ENCODE data around the gene GALM.

Gene GALM

GRCh38 chr2:38665854-38666555 lies at the start of gene GALM:
Gene GALM, plus strand, starts transcription at chr2:38666114. Its CDS starts 48 bp downstream, at chr2:38666162.
- TF ChIP-seq CTCF (IDR thresholded peaks at IDR 0.05; ENCODE audit: insufficient read depth, low read length, poor library complexity, severe bottlenecking) (no peak), EZH2phosphoT487 (conservative IDR thresholded peaks at IDR 0.05; ENCODE audit: low read length) (no peak)
- Histone ChIP-seq H3K27ac (ENCODE audit: low read depth, low read length) (no peak within 1 kb of the TSS), H3K36me3 (ENCODE audit: low read length) (no peaks in the 10 kb centered on the region), H3K79me2 (ENCODE audit: insufficient read depth, low read length) (no peaks in the 10 kb centered on the region), H3F3A (ENCODE audit: insufficient read depth) (no peaks in the 10 kb centered on the region), H2AFZ (ENCODE audit: low read depth, low read length, severe bottlenecking) (peak within 1 kb of the TSS; percentile 65), H3K9me2 (replicated peaks; ENCODE audit: insufficient read depth, low read length) (no peaks in the 10 kb centered on the region), H3K9ac (ENCODE audit: low read length) (peak within 1 kb of the TSS; percentile 22; the same call in 1 of the 2 replicates), H4K20me1 (ENCODE audit: low read depth, low read length) (no peaks in the 10 kb centered on the region), H3K4me2 (ENCODE audit: low read depth, low read length, poor library complexity, severe bottlenecking) (peak within 1 kb of the TSS; percentile 61), H3K27me3 (ENCODE audit: low read length) (0 out of 2 replicates have a peak, but pooled peaks cover 1% of the 10 kb centered on the region), H3K4me3 (ENCODE audit: insufficient read depth, low read length, poor library complexity, severe bottlenecking) (peak within 1 kb of the TSS; percentile 51), H3K9me3 (ENCODE audit: insufficient read depth, low read length) (no peaks in the 10 kb centered on the region)

GRCh38 chr2:38617301-38617700 lies 48.6 kb upstream of the GALM start:
- H3F3A ChIP-seq (ENCODE audit: insufficient read depth): no peaks in the 10 kb centered on the region
- no peak overlapping the region for H3K9ac ChIP-seq (ENCODE audit: low read length)
- no peaks in the 10 kb centered on the region for H3K27me3 ChIP-seq (ENCODE audit: low read length)
- H3K79me2 ChIP-seq (ENCODE audit: insufficient read depth, low read length): no peaks in the 10 kb centered on the region
- no peaks in the 10 kb centered on the region for H4K20me1 ChIP-seq (ENCODE audit: low read depth, low read length)
- no peaks in the 10 kb centered on the region for H3K9me3 ChIP-seq (ENCODE audit: insufficient read depth, low read length)
- H3K4me2 ChIP-seq (ENCODE audit: low read depth, low read length, poor library complexity, severe bottlenecking): no peak overlapping the region
- H3K9me2 ChIP-seq (replicated peaks; ENCODE audit: insufficient read depth, low read length): no peaks in the 10 kb centered on the region
- H2AFZ ChIP-seq (ENCODE audit: low read depth, low read length, severe bottlenecking): no peak overlapping the region
- H3K4me3 ChIP-seq (ENCODE audit: insufficient read depth, low read length, poor library complexity, severe bottlenecking): no peak overlapping the region
- H3K27ac ChIP-seq (ENCODE audit: low read depth, low read length): no peak overlapping the region
- TF ChIP-seq CTCF (IDR thresholded peaks at IDR 0.05; ENCODE audit: insufficient read depth, low read length, poor library complexity, severe bottlenecking) (no peak), EZH2phosphoT487 (conservative IDR thresholded peaks at IDR 0.05; ENCODE audit: low read length) (no peak)
- no peaks in the 10 kb centered on the region for H3K36me3 ChIP-seq (ENCODE audit: low read length)

GRCh38 chr2:38619458-38620164 lies 46.3 kb upstream of the GALM start:
- no peak overlapping the region for H2AFZ ChIP-seq (ENCODE audit: low read depth, low read length, severe bottlenecking)
- H3K4me2 ChIP-seq (ENCODE audit: low read depth, low read length, poor library complexity, severe bottlenecking): no peak overlapping the region
- H3K27me3 ChIP-seq (ENCODE audit: low read length): no peaks in the 10 kb centered on the region
- H3K4me3 ChIP-seq (ENCODE audit: insufficient read depth, low read length, poor library complexity, severe bottlenecking): no peak overlapping the region
- no peaks in the 10 kb centered on the region for H3K9me2 ChIP-seq (replicated peaks; ENCODE audit: insufficient read depth, low read length)
- H4K20me1 ChIP-seq (ENCODE audit: low read depth, low read length): no peaks in the 10 kb centered on the region
- H3K9ac ChIP-seq (ENCODE audit: low read length): no peak overlapping the region
- no peaks in the 10 kb centered on the region for H3F3A ChIP-seq (ENCODE audit: insufficient read depth)
- TF ChIP-seq EZH2phosphoT487 (conservative IDR thresholded peaks at IDR 0.05; ENCODE audit: low read length) (no peak), CTCF (IDR thresholded peaks at IDR 0.05; ENCODE audit: insufficient read depth, low read length, poor library complexity, severe bottlenecking) (no peak)
- H3K27ac ChIP-seq (ENCODE audit: low read depth, low read length): no peak overlapping the region
- no peaks in the 10 kb centered on the region for H3K36me3 ChIP-seq (ENCODE audit: low read length)
- no peaks in the 10 kb centered on the region for H3K9me3 ChIP-seq (ENCODE audit: insufficient read depth, low read length)
- no peaks in the 10 kb centered on the region for H3K79me2 ChIP-seq (ENCODE audit: insufficient read depth, low read length)

Measured in SU-DHL-6 (cell line).